HuH-7.5 (cell line): ENCODE results near the gene LRRC28.

Experiments used
- DNase-seq: peaks from one replicate; pipeline ENCODE4 v3.0.0; 2011; ENCODE audit warnings: low spot score

The LRRC28 gene

GRCh38 chr15:99343208-99343607 lies 91.9 kb downstream of the LRRC28 start:
- no peak for DNase-seq

GRCh38 chr15:99343881-99344551 lies 92.7 kb downstream of the LRRC28 start:
- no peak for DNase-seq

GRCh38 chr15:99344639-99345038 lies 93.4 kb downstream of the LRRC28 start:
- no peak for DNase-seq

- no peak for DNase-seq
Observed at GRCh38 chr15:99345242-99345641, 94.0 kb downstream of the LRRC28 start.

- no peak for DNase-seq
Observed at GRCh38 chr15:99345832-99346462, 94.7 kb downstream of the LRRC28 start.

- DNase-seq: no peak
Observed at GRCh38 chr15:99347574-99347973, 96.3 kb downstream of the LRRC28 start.

- no peak for DNase-seq
Observed at GRCh38 chr15:99348412-99348811, 97.1 kb downstream of the LRRC28 start.

GRCh38 chr15:99350408-99350807 lies 99.1 kb downstream of the LRRC28 start:
- DNase-seq: no peak

GRCh38 chr15:99359769-99360168 lies 108.5 kb downstream of the LRRC28 start:
- DNase-seq: no peak

GRCh38 chr15:99361545-99362185 lies 110.4 kb downstream of the LRRC28 start:
- no peak for DNase-seq

GRCh38 chr15:99365242-99365641 lies 114.0 kb downstream of the LRRC28 start:
- DNase-seq: no peak

GRCh38 chr15:99366013-99366412 lies 114.7 kb downstream of the LRRC28 start:
- DNase-seq: no peak

GRCh38 chr15:99368743-99369142 lies 117.5 kb downstream of the LRRC28 start:
- DNase-seq: no peak

GRCh38 chr15:99369196-99369595 lies 117.9 kb downstream of the LRRC28 start:
- DNase-seq: no peak

- DNase-seq: no peak
Observed at GRCh38 chr15:99371180-99372103, 120.2 kb downstream of the LRRC28 start.

GRCh38 chr15:99385005-99385669 lies 133.9 kb downstream of the LRRC28 start:
- DNase-seq: peak; percentile 39

- peak; percentile 42 for DNase-seq
Observed at GRCh38 chr15:99385865-99386264, 134.6 kb downstream of the LRRC28 start.

- DNase-seq: no peak
Observed at GRCh38 chr15:99386391-99386790, 135.1 kb downstream of the LRRC28 start.

- no peak for DNase-seq
Observed at GRCh38 chr15:99387421-99388168, 136.3 kb downstream of the LRRC28 start.

- DNase-seq: no peak
Observed at GRCh38 chr15:99390667-99391066, 139.4 kb downstream of the LRRC28 start.

GRCh38 chr15:99393641-99394040 lies 142.4 kb downstream of the LRRC28 start:
- DNase-seq: no peak
